ENCODE results near the gene ALAS1. TPM values are rescaled to one million over a fixed set of nuclear protein-coding genes. Genes with fewer than 3 reads are reported as not detected.
"Not testable (repeated sequence)": the region's sequence is repeated elsewhere in the genome, so short reads cannot be mapped to it uniquely, and the experiment has no call there.

The ALAS1 gene
- total RNA-seq, 2 experiments from 2014 or later: 35.7 to 37.8 TPM

DNA sequence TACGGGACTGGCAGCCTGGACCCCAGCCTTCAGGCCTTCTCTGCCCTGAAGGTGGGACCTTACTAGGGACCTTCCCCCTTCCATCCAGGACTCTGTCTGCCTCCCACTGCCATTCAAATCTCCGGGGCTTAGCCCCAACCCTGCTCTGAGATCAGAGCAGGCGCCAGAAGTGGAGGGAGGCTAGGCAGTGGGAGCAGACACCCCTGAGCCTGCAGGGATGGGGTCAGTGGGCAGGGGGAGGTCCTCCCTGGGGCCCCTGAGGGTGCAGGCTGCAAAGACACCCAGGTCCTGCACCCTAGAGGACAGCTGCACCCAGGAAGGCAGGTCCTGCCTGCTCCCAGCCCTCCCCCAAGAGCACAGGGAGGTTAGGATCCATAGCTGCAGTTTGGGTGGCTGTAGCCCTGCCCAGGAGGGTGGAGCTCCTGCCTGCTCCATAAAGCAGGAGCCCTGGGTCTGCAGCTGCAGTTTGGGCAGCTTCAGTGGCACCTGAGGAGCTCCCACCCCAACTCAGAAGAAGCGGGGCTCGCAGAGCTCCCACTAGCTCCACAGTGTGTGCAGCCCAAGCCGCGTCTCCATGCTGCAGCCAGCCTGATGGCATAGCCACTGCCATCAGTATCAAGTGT is 35.6 kb upstream of the ALAS1 start:
- Mint-ChIP-seq H3K4me3 (no peak overlapping the region), H3K27me3 (ENCODE audit: low read depth) (no peaks in the 10 kb centered on the region)
- intact Hi-C loops (cut with micrococcal nuclease): no loop called here

DNA sequence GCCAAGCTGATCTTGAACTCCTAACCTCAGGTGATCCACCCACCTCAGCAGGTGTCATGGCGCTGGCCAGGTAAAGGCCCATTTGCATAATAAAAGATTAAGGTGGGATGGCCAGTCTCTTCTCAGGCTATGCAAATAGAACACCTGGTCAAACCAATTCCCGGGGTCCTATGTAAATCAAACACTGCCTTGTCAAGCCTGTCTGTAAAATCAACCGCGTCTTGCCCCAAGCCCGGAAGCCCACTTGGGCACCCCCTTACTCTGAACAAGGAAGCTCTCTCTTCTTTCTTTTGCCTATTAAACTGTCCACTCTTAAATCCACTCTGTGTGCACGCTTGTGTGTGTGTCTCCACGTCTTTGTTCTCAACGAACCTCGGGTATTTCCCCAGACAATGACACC is 30.7 kb upstream of the ALAS1 start:
- H3K4me1 Mint-ChIP-seq (ENCODE audit: low read depth): no peaks in the 10 kb centered on the region
- no peak overlapping the region for H3K27ac Mint-ChIP-seq
- CTCF ChIA-PET: interaction anchor here (1.2 to 1.6 kb wide), 2 partner anchors 164 to 172 kb away, joined by 3 to 7 read pairs; no protein-coding TSS in a partner anchor
- H3K36me3 Mint-ChIP-seq (ENCODE audit: low read depth): no peaks in the 10 kb centered on the region
- no peaks in the 10 kb centered on the region for H3K27me3 Mint-ChIP-seq (ENCODE audit: low read depth)
- no peak overlapping the region for H3K4me3 Mint-ChIP-seq
- no peaks in the 10 kb centered on the region for H3K9me3 Mint-ChIP-seq
- intact Hi-C loops (cut with micrococcal nuclease): no loop called here
- no peak for DNase-seq

More for the DNA sequence above, 35.6 kb upstream of the ALAS1 start:
- Mint-ChIP-seq H3K4me1 (ENCODE audit: low read depth) (no peaks in the 10 kb centered on the region), H3K27ac (no peak overlapping the region), H3K9me3 (no peaks in the 10 kb centered on the region), H3K36me3 (ENCODE audit: low read depth) (no peaks in the 10 kb centered on the region)
- no peak for DNase-seq
- CTCF ChIA-PET: interaction anchor here (1.1 to 2.1 kb wide), 2 partner anchors 17 to 160 kb away, joined by 3 to 6 read pairs; no protein-coding TSS in a partner anchor

DNA sequence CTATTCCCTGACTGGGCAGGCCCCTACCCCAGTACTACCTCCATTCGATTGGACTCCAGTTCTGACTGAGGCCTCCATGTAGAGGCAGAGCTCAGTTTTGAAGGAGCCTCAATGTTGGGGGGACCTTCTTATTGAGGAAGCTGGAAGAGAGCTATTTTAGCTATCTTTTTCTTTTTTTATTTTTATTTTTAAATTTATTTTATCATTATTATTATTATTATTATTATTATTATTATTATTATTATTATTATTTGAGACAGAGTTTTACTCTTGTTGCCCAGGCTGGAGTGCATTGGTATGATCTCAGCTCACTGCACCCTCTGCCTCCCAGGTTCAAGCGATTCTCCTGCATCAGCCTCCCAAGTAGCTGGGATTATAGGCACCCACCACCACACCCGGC is 27.7 kb upstream of the ALAS1 start:
- H3K4me1 Mint-ChIP-seq (ENCODE audit: low read depth); H3K4me3 Mint-ChIP-seq; intact Hi-C loops (cut with micrococcal nuclease); H3K36me3 Mint-ChIP-seq (ENCODE audit: low read depth); DNase-seq; H3K9me3 Mint-ChIP-seq; H3K27ac Mint-ChIP-seq; H3K27me3 Mint-ChIP-seq (ENCODE audit: low read depth): not testable (repeated sequence)
- CTCF ChIA-PET: interaction anchor here (0.5 to 1.4 kb wide), 4 partner anchors 11 to 1160 kb away, joined by 3 to 4 read pairs (median 3); no protein-coding TSS in a partner anchor

DNA sequence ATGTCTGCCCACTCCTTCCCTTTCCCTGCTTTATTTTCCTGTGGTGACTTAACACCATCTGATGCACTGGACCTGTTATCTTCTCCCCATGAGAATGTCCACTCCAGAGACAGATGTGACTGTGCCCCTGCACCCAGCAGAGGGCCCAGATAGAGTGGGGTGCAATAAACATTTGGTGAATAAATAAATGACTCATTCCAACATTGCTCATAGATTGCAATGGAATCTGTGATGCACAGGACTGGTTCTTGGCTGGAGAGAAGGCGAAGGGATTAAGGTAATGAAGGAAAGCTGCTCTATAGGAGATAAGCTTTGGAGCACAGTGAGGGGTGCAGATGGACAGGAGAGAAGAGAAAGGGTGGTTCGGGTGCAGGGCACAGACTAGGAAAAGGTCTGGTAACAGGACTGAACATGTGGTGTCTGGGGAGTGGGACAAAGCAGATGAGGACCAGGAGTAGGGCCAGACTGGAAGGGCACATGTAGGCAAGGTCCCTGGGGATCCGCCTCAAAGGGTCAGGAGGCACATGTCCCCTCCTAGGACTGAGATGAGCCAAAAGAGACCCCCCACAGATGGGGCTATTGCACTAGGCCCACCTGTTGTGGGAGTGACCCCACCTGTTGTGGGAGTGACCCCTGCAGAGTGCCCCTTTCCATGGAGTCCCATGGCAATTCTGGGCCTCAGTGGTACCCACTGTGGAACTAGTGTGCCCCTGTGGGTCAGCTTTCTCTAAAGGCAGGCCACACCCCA is 26.3 kb upstream of the ALAS1 start:
- Mint-ChIP-seq H3K27me3 (ENCODE audit: low read depth) (no peaks in the 10 kb centered on the region), H3K27ac (no peak overlapping the region), H3K4me3 (no peak overlapping the region), H3K9me3 (no peaks in the 10 kb centered on the region), H3K4me1 (ENCODE audit: low read depth) (no peaks in the 10 kb centered on the region), H3K36me3 (ENCODE audit: low read depth) (no peaks in the 10 kb centered on the region)
- CTCF ChIA-PET: interaction anchor here (0.6 kb wide), 1 partner anchor 53 kb away, joined by 3 read pairs; no protein-coding TSS in a partner anchor
- no peak for DNase-seq
- intact Hi-C loops (cut with micrococcal nuclease): no loop called here

DNA sequence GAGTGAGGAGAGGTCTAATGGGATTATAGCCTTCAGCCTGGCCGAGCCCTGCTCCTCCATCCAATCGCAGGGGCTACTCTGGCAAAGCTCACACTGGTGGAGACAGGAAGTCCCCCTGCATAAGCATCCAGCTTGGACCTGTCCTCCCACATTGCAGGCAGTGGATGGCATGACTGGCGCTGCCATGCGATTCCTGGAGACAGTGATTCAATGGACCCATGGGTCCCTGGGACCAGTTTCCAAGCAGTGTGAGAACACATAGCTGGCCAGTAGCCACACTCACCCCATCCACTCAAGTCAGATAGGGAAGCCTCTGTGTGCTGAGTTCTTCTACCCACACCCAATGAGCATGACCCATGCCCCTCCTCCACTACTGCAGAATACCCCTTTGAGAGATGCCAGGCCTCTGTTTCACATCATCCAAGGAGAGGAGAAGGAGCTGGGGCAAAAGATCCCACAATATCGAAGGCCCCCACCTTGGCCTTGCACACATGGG is 25.6 kb upstream of the ALAS1 start:
- Mint-ChIP-seq H3K27me3 (ENCODE audit: low read depth) (no peaks in the 10 kb centered on the region), H3K9me3 (no peaks in the 10 kb centered on the region), H3K36me3 (ENCODE audit: low read depth) (no peaks in the 10 kb centered on the region), H3K27ac (no peak overlapping the region), H3K4me1 (ENCODE audit: low read depth) (no peaks in the 10 kb centered on the region), H3K4me3 (no peak overlapping the region)
- no peak for DNase-seq
- intact Hi-C loops (cut with micrococcal nuclease): no loop called here
- CTCF ChIA-PET: no interaction called here

DNA sequence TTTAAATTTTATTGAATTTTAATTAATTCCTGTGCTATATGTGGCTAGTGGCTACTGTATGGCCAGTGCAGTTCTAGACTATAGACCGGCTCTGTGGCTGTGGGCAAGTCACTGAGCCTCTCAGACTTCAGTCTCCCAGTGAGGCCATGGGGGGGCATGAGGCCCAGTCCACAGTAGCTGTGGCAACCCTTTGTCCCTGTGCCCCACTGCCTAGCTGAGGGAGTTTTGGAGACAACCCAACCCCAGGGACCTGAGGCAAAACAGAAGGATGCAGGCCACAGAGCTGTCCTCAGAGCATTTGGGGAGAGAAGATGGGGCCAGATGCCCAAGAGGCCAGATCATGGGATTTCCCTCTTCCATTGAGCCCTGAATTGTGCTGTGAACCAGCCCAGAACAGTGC is 24.9 kb upstream of the ALAS1 start:
- intact Hi-C loops (cut with micrococcal nuclease): no loop called here
- Mint-ChIP-seq H3K27me3 (ENCODE audit: low read depth) (no peaks in the 10 kb centered on the region), H3K27ac (no peak overlapping the region), H3K9me3 (no peaks in the 10 kb centered on the region), H3K4me1 (ENCODE audit: low read depth) (no peaks in the 10 kb centered on the region), H3K36me3 (ENCODE audit: low read depth) (no peaks in the 10 kb centered on the region), H3K4me3 (no peak overlapping the region)
- CTCF ChIA-PET: no interaction called here
- DNase-seq: no peak

DNA sequence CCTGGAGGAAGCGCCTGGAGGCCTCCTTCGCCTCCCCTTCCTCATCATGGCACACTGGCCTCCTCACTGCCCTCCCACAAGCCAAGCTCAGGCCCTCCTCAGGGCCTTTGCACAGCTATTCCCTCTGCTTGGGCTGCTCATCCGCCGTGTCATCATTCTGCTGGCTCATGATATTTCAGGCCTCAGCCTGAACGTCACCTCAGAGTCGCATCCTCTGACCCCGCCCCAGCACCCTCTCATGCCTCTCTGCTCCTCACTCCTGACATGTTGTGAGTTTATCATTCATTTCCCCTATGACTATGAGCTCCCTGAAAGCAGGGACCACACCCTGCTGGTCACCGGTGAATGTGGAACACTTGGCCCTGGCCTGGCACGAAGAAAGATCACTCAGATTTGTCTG is 23.1 kb upstream of the ALAS1 start:
- intact Hi-C loops (cut with micrococcal nuclease): no loop called here
- H3K36me3 Mint-ChIP-seq (ENCODE audit: low read depth): no peaks in the 10 kb centered on the region
- H3K27ac Mint-ChIP-seq: no peak overlapping the region
- DNase-seq: no peak
- no peaks in the 10 kb centered on the region for H3K9me3 Mint-ChIP-seq
- CTCF ChIA-PET: no interaction called here
- no peak overlapping the region for H3K4me3 Mint-ChIP-seq
- H3K27me3 Mint-ChIP-seq (ENCODE audit: low read depth): no peaks in the 10 kb centered on the region
- no peaks in the 10 kb centered on the region for H3K4me1 Mint-ChIP-seq (ENCODE audit: low read depth)

DNA sequence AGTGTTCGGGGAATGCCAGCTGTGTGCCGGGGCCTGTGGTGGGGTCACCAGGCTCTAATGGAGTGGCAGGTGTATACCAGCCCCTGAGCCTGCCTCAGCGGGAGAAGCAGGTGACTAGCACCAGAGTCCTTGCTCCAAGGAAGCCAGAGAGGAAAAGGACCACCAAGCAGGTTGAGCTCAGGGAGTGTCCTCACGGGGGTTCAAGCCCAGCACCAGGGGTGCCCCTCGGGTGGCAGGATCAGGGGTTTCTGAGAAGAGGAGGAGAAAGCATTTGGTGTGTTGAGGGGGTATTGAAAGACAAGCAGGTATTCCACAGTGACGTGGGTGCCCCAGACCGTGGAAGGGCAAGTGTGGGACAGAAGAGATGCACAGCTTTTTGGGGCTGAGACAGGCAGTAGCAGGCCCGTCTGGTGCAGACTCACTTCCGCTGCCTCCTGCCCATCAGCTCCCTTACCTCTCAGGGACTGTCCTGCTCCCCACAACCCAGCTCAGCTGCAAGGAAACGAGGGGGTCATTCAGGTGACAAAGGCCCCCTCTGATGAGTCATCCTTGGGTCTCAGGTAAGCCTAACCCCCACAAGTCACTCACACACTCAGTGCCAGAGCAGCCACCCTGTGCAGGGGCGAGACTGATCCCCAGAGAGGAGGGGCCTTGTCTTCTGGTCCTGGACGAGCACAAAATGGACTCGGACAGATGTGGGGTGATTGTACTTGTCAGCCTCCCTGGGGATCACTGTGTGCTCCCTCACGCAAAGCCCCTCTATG is 22.4 kb upstream of the ALAS1 start:
- H3K9me3 Mint-ChIP-seq: no peaks in the 10 kb centered on the region
- no peak overlapping the region for H3K27ac Mint-ChIP-seq
- no peaks in the 10 kb centered on the region for H3K4me1 Mint-ChIP-seq (ENCODE audit: low read depth)
- H3K4me3 Mint-ChIP-seq: no peak overlapping the region
- no peaks in the 10 kb centered on the region for H3K36me3 Mint-ChIP-seq (ENCODE audit: low read depth)
- DNase-seq: no peak
- CTCF ChIA-PET: no interaction called here
- intact Hi-C loops (cut with micrococcal nuclease): no loop called here
- no peaks in the 10 kb centered on the region for H3K27me3 Mint-ChIP-seq (ENCODE audit: low read depth)

DNA sequence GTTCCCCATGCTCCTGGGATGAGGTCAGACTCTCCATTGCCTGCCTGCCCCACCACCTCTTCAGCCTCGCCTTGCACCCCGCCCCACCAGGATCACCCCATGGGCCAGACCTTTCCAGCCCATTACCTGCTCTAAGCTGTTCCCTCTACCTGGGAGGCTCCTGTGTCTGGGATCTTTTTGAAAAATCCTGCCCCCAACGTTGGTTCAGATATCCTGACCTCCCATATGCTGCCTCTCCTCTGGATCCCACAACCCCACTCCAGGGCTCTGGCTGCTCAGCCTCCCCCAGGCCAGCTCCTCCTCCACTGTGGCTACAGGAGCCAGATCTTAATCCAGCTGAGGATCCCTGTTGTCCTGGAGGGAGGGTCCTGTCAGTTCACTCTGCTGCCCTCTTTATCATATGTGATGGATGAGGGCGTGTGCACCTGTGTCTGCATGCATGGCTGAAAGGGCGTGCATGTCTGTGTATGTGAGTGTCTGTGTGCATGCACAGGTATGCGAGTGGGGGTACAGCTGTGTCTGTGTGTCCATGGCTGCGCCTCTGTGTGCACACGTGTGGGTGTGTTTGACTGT is 21.7 kb upstream of the ALAS1 start:
- DNase-seq: no peak
- CTCF ChIA-PET: no interaction called here
- Mint-ChIP-seq H3K4me1 (ENCODE audit: low read depth) (no peaks in the 10 kb centered on the region), H3K4me3 (no peak overlapping the region), H3K27me3 (ENCODE audit: low read depth) (no peaks in the 10 kb centered on the region), H3K36me3 (ENCODE audit: low read depth) (no peaks in the 10 kb centered on the region), H3K9me3 (no peaks in the 10 kb centered on the region), H3K27ac (no peak overlapping the region)
- intact Hi-C loops (cut with micrococcal nuclease): no loop called here

DNA sequence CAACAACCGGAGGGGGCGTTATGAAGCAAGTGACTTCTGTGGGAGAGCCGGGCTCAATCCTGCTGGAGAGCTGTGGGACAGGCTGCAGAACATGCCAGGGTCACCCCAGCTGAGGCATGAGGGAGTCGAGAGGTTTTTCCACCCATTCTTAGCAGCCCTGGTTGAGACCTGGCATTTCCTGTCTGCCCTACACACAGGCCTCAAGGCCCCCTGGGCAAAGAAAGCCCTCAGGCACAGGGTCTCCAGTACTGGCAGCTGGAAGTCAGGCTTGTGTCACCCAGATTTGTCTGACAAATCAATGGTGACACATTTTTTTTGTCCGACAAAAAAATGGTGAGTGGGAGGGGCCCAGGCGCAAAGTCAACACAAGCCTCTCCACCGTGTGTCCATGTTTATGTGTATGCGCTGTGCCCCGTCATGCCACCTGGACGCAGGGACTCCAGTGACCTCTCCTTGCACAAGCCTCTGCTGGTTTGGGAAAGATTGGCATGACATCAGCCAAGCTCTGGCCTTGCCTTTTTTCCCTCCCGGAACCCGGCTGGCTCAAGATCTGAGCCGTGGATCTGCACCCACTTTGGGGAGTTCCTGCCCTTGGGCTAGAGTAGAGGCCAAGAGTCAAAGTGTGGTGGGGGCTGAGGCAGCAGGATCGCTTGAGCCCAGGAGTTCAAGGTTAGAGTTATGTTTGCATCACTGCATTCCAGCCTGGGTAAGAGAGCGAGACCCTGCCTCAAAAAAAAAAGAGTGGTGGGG is 20.8 kb upstream of the ALAS1 start:
- intact Hi-C loops (cut with micrococcal nuclease): no loop called here
- H3K4me3 Mint-ChIP-seq: no peak overlapping the region
- CTCF ChIA-PET: no interaction called here
- H3K36me3 Mint-ChIP-seq (ENCODE audit: low read depth): no peaks in the 10 kb centered on the region
- no peak for DNase-seq
- no peaks in the 10 kb centered on the region for H3K27me3 Mint-ChIP-seq (ENCODE audit: low read depth)
- no peaks in the 10 kb centered on the region for H3K4me1 Mint-ChIP-seq (ENCODE audit: low read depth)
- H3K9me3 Mint-ChIP-seq: no peaks in the 10 kb centered on the region
- H3K27ac Mint-ChIP-seq: no peak overlapping the region

DNA sequence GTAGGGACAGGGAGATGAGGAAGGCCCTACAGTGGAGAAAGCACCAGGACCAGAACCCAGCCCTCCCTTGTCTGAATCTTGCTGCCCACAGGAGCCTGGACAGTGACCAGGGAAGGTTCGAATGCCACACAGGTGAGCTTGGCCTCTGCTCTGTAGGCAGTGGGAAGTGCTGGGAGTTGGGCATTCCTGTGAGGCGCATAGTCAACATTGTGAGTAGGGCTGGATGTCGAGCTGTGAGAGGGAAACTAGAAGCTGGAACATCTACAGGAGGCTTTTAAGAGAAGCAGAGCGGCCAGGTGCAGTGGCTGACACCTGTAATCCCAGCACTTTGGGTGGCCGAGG is 20.3 kb upstream of the ALAS1 start:
- Mint-ChIP-seq H3K9me3 (no peaks in the 10 kb centered on the region), H3K27me3 (ENCODE audit: low read depth) (no peaks in the 10 kb centered on the region), H3K4me1 (ENCODE audit: low read depth) (no peaks in the 10 kb centered on the region), H3K4me3 (no peak overlapping the region), H3K27ac (no peak overlapping the region), H3K36me3 (ENCODE audit: low read depth) (no peaks in the 10 kb centered on the region)
- intact Hi-C loops (cut with micrococcal nuclease): no loop called here
- CTCF ChIA-PET: interaction anchor here (1.3 kb wide), 1 partner anchor 20 kb away, joined by 4 read pairs; no protein-coding TSS in a partner anchor
- no peak for DNase-seq

DNA sequence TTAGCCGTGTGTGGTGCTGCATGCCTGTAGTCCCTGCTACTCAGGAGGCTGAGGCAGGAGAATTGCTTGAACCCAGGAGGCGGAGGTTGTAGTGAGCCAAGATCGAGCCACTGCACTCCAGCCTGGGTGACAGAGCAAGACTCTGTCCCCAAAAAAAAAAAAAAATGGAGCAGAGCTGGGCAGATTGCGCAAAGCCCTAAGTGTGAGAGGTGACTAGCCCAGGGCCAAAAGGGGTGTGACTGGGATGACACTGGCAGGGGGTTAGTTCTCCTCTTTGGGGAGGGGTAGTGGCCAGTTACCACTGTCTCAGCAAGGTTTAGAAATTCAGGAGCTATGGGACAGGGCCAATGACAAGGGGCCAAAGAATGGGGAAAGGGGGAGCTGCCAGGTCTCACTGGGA is 19.8 kb upstream of the ALAS1 start:
- CTCF ChIA-PET: interaction anchor here (0.7 to 1.3 kb wide), 2 partner anchors 13 to 21 kb away, joined by 3 to 4 read pairs; no protein-coding TSS in a partner anchor
- H3K4me3 Mint-ChIP-seq; intact Hi-C loops (cut with micrococcal nuclease); H3K4me1 Mint-ChIP-seq (ENCODE audit: low read depth); H3K27me3 Mint-ChIP-seq (ENCODE audit: low read depth); DNase-seq; H3K9me3 Mint-ChIP-seq; H3K36me3 Mint-ChIP-seq (ENCODE audit: low read depth); H3K27ac Mint-ChIP-seq: not testable (repeated sequence)
